ENCODE measurements around the gene ZNF528. TPM values are rescaled to one million over a fixed set of nuclear protein-coding genes. Genes with fewer than 3 reads are reported as not detected.
A peak's percentile ranks its signal among the peaks of the same experiment; 100 is the strongest.

Gene ZNF528
- total and polyA plus RNA-seq, 7 experiments from 2014 or later, result 6.1 to 47.3 (median 14.0) TPM

DNA sequence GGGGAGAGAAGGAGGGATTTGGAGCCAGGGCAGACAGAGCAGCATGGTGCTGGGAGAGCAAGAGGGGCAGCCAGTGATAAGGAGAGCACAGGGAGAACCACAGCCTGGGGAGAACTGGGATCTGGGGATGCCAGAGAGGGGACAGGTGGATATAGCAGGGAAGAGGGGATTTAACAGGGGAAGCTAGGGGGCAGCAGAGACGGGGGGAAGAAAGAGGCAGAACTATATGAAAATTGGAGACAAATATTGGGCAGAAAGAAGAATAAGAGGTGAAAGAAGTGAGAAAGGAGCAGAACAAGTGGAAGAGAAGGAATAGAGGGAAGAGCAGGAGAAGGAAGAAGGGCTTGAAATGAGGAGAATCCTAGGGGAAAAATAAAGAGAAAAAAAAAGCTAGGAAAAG lies 6.5 kb upstream of the ZNF528 start:
- no peak overlapping the region for H3K27ac Mint-ChIP-seq
- Histone ChIP-seq H3K27ac (ENCODE audit: low read depth, low read length) (no peak overlapping the region), H3K36me3 (ENCODE audit: control insufficient read depth in 2 of 3, insufficient read depth in 3 of 3, low read length in 3 of 3) (peaks cover 0 to 20% (median 0%) of the 10 kb centered on the region in 3 experiments), H3K9me3 (ENCODE audit: control insufficient read depth in 2 of 3, low read length in 3 of 3) (peaks cover 0 to 73% (median 0%) of the 10 kb centered on the region in 3 experiments), H3K4me3 (ENCODE audit: low read length) (no peak overlapping the region), H3K27me3 (ENCODE audit: control insufficient read depth in 2 of 2, insufficient read depth in 2 of 2, low read length in 2 of 2) (no peaks in the 10 kb centered on the region), H3K4me1 (ENCODE audit: control insufficient read depth in 2 of 2, insufficient read depth in 2 of 2, low read length in 2 of 2) (no peaks in the 10 kb centered on the region)
- no peak for DNase-seq
- no peak for ATAC-seq
- ChIA-PET POLR2A (no interaction called here), CTCF (no interaction called here)
- intact Hi-C loops (cut with micrococcal nuclease), result loop anchor here in 1 of 2 donors (10.0 kb wide), 2 partner anchors 96 to 244 kb away; partner anchors contain the start of genes ZNF480 and ZNF83
- H3K4me3 Mint-ChIP-seq, result no peak overlapping the region
- H3K27me3 Mint-ChIP-seq, result no peaks in the 10 kb centered on the region
- peaks cover 6 to 98% (median 66%) of the 10 kb centered on the region in 11 donors for H3K9me3 Mint-ChIP-seq
- peaks cover 0 to under 1% (median 0%) of the 10 kb centered on the region in 7 donors for H3K4me1 Mint-ChIP-seq
- H3K36me3 Mint-ChIP-seq, result peaks cover 16 to 52% (median 41%) of the 10 kb centered on the region in 5 donors

DNA sequence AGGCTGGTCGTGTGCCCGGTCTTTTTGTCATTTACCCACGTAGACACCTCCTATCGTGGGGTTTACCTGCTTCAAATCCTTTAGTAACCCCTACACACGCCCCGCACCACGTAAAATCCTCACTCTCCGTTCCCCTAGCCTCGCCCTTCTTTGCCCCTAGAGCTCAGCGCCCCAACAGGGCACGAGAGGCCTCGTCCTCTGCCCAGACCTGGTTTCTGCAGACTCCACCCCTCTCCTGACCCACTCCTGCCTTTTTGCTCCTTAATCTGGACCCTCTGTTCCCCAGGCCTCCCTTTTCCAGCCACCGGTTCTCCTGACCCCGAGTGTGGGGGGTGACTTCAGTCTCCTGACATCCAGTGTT lies 412 bp downstream of the ZNF528 start:
- no peak for DNase-seq
- peak overlapping the region; percentile 94 for H3K4me3 ChIP-seq (ENCODE audit: low read length)

DNA sequence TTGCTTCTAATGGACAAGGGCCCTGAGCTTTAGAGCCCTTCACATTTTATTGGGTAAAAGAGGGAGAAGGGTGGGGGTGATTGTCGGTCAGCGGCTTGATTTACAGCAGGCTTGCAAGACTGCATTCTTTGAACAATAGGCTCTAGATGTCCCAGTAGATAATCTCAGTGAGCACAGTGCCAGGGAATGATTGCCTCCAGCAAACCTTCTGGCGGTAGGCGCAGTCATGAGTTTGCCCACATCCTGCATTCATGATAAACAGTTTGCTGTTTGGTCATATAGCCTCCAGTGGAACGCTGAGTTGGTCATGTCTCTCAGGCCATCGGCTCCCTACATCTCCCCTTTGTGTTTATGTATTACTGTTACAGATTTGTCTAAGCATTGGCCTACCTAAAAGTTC lies 12.6 kb downstream of the ZNF528 start:
- no peaks in the 10 kb centered on the region for H3K4me1 ChIP-seq (ENCODE audit: control insufficient read depth in 2 of 2, insufficient read depth in 2 of 2, low read length in 2 of 2)
- peaks cover 29 to 93% (median 87%) of the 10 kb centered on the region in 5 donors for H3K36me3 Mint-ChIP-seq
- intact Hi-C loops (cut with micrococcal nuclease), result no loop called here
- no peak for ATAC-seq
- H3K27me3 Mint-ChIP-seq, result no peaks in the 10 kb centered on the region
- H3K4me3 Mint-ChIP-seq, result no peak overlapping the region
- no peaks in the 10 kb centered on the region for H3K27me3 ChIP-seq (ENCODE audit: control insufficient read depth in 2 of 2, insufficient read depth in 2 of 2, low read length in 2 of 2)
- peaks cover 8 to 95% (median 77%) of the 10 kb centered on the region in 11 donors for H3K9me3 Mint-ChIP-seq
- POLR2A ChIA-PET, result no interaction called here
- no peak for DNase-seq
- peaks cover 0 to 98% (median 15%) of the 10 kb centered on the region in 3 experiments for H3K9me3 ChIP-seq (ENCODE audit: control insufficient read depth in 2 of 3, low read length in 3 of 3)
- CTCF ChIA-PET, result no interaction called here
- H3K4me3 ChIP-seq (ENCODE audit: low read length), result no peak overlapping the region
- no peak overlapping the region for H3K27ac Mint-ChIP-seq
- no peak overlapping the region for H3K27ac ChIP-seq (ENCODE audit: low read depth, low read length)
- peaks cover 0 to 72% (median 13%) of the 10 kb centered on the region in 3 experiments for H3K36me3 ChIP-seq (ENCODE audit: control insufficient read depth in 2 of 3, insufficient read depth in 3 of 3, low read length in 3 of 3)
- H3K4me1 Mint-ChIP-seq, result no peaks in the 10 kb centered on the region

More for the DNA sequence above, 412 bp downstream of the ZNF528 start:
- H3K27me3 Mint-ChIP-seq, result no peaks in the 10 kb centered on the region
- peak overlapping the region; percentile 80 to 93 (median 90) for H3K4me3 Mint-ChIP-seq
- ChIA-PET POLR2A (interaction anchor here (0.6 to 2.1 kb wide), 6 partner anchors 14 to 349 kb away, joined by 3 to 5 read pairs (median 4); partner anchors contain the start of genes ZNF578 and ZNF880), CTCF (interaction anchor here (0.5 to 0.8 kb wide), 2 partner anchors 11 to 127 kb away, joined by 3 read pairs; no protein-coding TSS in a partner anchor)
- intact Hi-C loops (cut with micrococcal nuclease), result loop anchor here (5.0 to 10.0 kb wide), 4 partner anchors 103 to 237 kb away; partner anchors contain the start of genes ZNF480 (in 1 of the 2), ZNF808 (in 1 of the 2) and ZNF83 (in 1 of the 2)
- Histone ChIP-seq H3K9me3 (ENCODE audit: control insufficient read depth in 2 of 3, low read length in 3 of 3) (peaks cover 0 to 75% (median 11%) of the 10 kb centered on the region in 3 experiments), H3K4me1 (ENCODE audit: control insufficient read depth in 2 of 2, insufficient read depth in 2 of 2, low read length in 2 of 2) (peaks cover 5 to 12% of the 10 kb centered on the region in 2 donors), H3K27me3 (ENCODE audit: control insufficient read depth in 2 of 2, insufficient read depth in 2 of 2, low read length in 2 of 2) (no peaks in the 10 kb centered on the region), H3K36me3 (ENCODE audit: control insufficient read depth in 2 of 3, insufficient read depth in 3 of 3, low read length in 3 of 3) (peaks cover 0 to 42% (median 0%) of the 10 kb centered on the region in 3 experiments), H3K27ac (ENCODE audit: low read depth, low read length) (peak overlapping the region; percentile 65)
- H3K9me3 Mint-ChIP-seq, result peaks cover 0 to 92% (median 55%) of the 10 kb centered on the region in 11 donors
- ATAC-seq, result peak; percentile 47
- peaks cover 47 to 82% (median 66%) of the 10 kb centered on the region in 5 donors for H3K36me3 Mint-ChIP-seq
- H3K27ac Mint-ChIP-seq, result peak overlapping the region; percentile 88 to 96 (median 91)
- peaks cover 15 to 34% (median 25%) of the 10 kb centered on the region in 7 donors for H3K4me1 Mint-ChIP-seq

DNA sequence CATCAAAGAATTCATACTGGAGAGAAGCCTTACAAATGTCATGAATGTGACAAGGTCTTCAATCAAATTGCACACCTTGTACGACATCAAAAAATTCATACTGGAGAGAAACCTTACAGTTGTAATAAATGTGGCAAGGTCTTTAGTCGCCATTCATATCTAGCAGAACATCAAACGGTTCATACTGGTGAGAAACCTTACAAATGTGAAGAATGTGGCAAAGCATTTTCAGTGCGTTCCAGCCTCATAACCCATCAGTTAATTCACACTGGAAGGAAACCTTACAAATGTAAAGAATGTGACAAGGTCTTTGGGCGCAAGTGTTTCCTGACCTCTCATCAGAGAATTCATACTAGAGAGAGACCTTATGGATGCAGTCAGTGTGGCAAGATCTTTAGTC lies 18.1 kb downstream of the ZNF528 start:
- Histone ChIP-seq H3K27ac (ENCODE audit: low read depth, low read length) (no peak overlapping the region), H3K36me3 (ENCODE audit: control insufficient read depth in 2 of 3, insufficient read depth in 3 of 3, low read length in 3 of 3) (peaks cover 0 to 18% (median 5%) of the 10 kb centered on the region in 3 experiments), H3K27me3 (ENCODE audit: control insufficient read depth in 2 of 2, insufficient read depth in 2 of 2, low read length in 2 of 2) (no peaks in the 10 kb centered on the region), H3K9me3 (ENCODE audit: control insufficient read depth in 2 of 3, low read length in 3 of 3) (peaks cover 5 to 98% (median 33%) of the 10 kb centered on the region in 3 experiments), H3K4me3 (ENCODE audit: low read length) (no peak overlapping the region), H3K4me1 (ENCODE audit: control insufficient read depth in 2 of 2, insufficient read depth in 2 of 2, low read length in 2 of 2) (no peaks in the 10 kb centered on the region)
- ATAC-seq, result no peak
- H3K27ac Mint-ChIP-seq, result no peak overlapping the region
- H3K9me3 Mint-ChIP-seq, result peaks cover 5 to 92% (median 69%) of the 10 kb centered on the region in 11 donors
- H3K4me3 Mint-ChIP-seq, result no peak overlapping the region
- no peaks in the 10 kb centered on the region for H3K27me3 Mint-ChIP-seq
- no peak for DNase-seq
- intact Hi-C loops (cut with micrococcal nuclease), result no loop called here
- ChIA-PET CTCF (no interaction called here), POLR2A (no interaction called here)
- peaks cover 18 to 69% (median 39%) of the 10 kb centered on the region in 5 donors for H3K36me3 Mint-ChIP-seq
- H3K4me1 Mint-ChIP-seq, result no peaks in the 10 kb centered on the region

DNA sequence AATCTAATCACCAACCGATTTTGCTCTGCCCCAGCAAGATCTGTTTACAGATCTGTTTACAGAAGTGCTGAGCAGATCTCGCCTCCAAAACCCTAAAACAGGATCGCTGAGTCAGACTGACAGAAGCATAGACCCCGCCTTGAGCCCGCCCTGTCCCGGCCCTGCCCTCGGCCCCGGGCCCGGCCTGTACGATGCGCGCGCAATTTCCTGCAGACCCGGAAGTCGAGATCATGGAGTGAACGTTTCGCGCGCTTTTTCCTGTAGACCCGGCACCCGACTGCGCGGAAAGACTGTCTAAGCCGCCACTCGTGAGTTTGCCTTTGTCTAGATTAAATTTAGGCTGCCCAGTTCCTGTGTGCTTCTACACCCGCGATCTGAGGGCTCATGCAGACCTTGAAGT lies 31.3 kb downstream of the ZNF528 start, which contains the start of gene ZNF534:
ZNF534 (plus strand) TSS at position 212 of the 400 bp plus-strand sequence. CDS start 2,327 bp downstream, outside the sequence.
- intact Hi-C loops (cut with micrococcal nuclease), result no loop called here
- DNase-seq, result no peak
- no peaks in the 10 kb centered on the region for H3K36me3 ChIP-seq (ENCODE audit: control insufficient read depth in 2 of 3, insufficient read depth in 3 of 3, low read length in 3 of 3)
- H3K27me3 ChIP-seq (ENCODE audit: control insufficient read depth in 2 of 2, insufficient read depth in 2 of 2, low read length in 2 of 2), result no peaks in the 10 kb centered on the region
- ChIA-PET POLR2A (interaction anchor here (0.7 kb wide), 1 partner anchor 301 kb away, joined by 8 read pairs; no protein-coding TSS in a partner anchor), CTCF (no interaction called here)
- Mint-ChIP-seq H3K4me1 (no peaks in the 10 kb centered on the region), H3K27ac (peak within 1 kb of the TSS in 1 of 9 donors; percentile 10), H3K9me3 (peaks cover 3 to 99% (median 59%) of the 10 kb centered on the region in 11 donors), H3K27me3 (no peaks in the 10 kb centered on the region), H3K4me3 (peak within 1 kb of the TSS in 1 of 10 donors; percentile 45), H3K36me3 (peaks cover 0 to 26% (median 15%) of the 10 kb centered on the region in 5 donors)
- no peaks in the 10 kb centered on the region for H3K4me1 ChIP-seq (ENCODE audit: control insufficient read depth in 2 of 2, insufficient read depth in 2 of 2, low read length in 2 of 2)
- ATAC-seq, result no peak
- H3K9me3 ChIP-seq (ENCODE audit: control insufficient read depth in 2 of 3, low read length in 3 of 3), result peaks cover 0 to 67% (median 0%) of the 10 kb centered on the region in 3 experiments
- H3K27ac ChIP-seq (ENCODE audit: low read depth, low read length), result no peak within 1 kb of the TSS
- H3K4me3 ChIP-seq (ENCODE audit: low read length), result no peak within 1 kb of the TSS

DNA sequence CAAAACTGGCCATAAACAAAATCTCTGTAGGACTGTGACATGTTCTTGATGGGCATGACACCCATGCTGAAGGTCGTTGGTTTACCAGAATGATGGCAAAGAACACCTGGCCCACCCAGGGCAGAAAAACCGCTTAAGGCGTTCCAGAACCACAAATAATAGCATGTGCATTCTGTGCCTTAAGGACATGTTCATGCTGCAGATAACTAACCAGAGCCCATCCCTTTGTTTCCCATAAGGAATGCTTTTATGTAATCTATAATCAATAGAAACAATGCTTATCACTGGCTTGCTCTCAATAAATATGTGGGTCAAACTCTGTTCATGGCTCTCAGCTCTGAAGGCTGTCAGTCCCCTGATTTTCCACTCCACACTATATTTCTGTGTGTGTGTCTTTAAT lies 44.5 kb downstream of the ZNF528 start:
- intact Hi-C loops (cut with micrococcal nuclease), result no loop called here
- H3K27ac ChIP-seq (ENCODE audit: low read depth, low read length), result no peak overlapping the region
- Mint-ChIP-seq H3K36me3 (peaks cover 2 to 41% (median 23%) of the 10 kb centered on the region in 5 donors), H3K9me3 (peaks cover 9 to 99% (median 60%) of the 10 kb centered on the region in 11 donors), H3K27me3 (no peaks in the 10 kb centered on the region), H3K27ac (no peak overlapping the region), H3K4me3 (no peak overlapping the region), H3K4me1 (no peaks in the 10 kb centered on the region)
- ChIA-PET POLR2A (no interaction called here), CTCF (no interaction called here)
- H3K4me1 ChIP-seq (ENCODE audit: control insufficient read depth in 2 of 2, insufficient read depth in 2 of 2, low read length in 2 of 2), result no peaks in the 10 kb centered on the region
- no peak for DNase-seq
- no peak overlapping the region for H3K4me3 ChIP-seq (ENCODE audit: low read length)
- no peaks in the 10 kb centered on the region for H3K36me3 ChIP-seq (ENCODE audit: control insufficient read depth in 2 of 3, insufficient read depth in 3 of 3, low read length in 3 of 3)
- no peak for ATAC-seq
- H3K27me3 ChIP-seq (ENCODE audit: control insufficient read depth in 2 of 2, insufficient read depth in 2 of 2, low read length in 2 of 2), result no peaks in the 10 kb centered on the region
- H3K9me3 ChIP-seq (ENCODE audit: control insufficient read depth in 2 of 3, low read length in 3 of 3), result peaks cover 0 to 71% (median 0%) of the 10 kb centered on the region in 3 experiments
